Measurements from ENCODE around the gene DOCK9. TPM values are rescaled to one million over a fixed set of nuclear protein-coding genes. Genes with fewer than 3 reads are reported as not detected.

DOCK9 gene
- total and polyA plus RNA-seq, 8 donors: 7.5 to 26.3 (median 16.3) TPM

- no peak for FAIRE-seq
- no peaks in the 10 kb centered on the region for H3K36me3 ChIP-seq
- H3K4me3 ChIP-seq: no peak overlapping the region
- no peaks in the 10 kb centered on the region for H3K4me1 ChIP-seq
- no peaks in the 10 kb centered on the region for H3K9me3 ChIP-seq
- TF ChIP-seq, protein P1, sequence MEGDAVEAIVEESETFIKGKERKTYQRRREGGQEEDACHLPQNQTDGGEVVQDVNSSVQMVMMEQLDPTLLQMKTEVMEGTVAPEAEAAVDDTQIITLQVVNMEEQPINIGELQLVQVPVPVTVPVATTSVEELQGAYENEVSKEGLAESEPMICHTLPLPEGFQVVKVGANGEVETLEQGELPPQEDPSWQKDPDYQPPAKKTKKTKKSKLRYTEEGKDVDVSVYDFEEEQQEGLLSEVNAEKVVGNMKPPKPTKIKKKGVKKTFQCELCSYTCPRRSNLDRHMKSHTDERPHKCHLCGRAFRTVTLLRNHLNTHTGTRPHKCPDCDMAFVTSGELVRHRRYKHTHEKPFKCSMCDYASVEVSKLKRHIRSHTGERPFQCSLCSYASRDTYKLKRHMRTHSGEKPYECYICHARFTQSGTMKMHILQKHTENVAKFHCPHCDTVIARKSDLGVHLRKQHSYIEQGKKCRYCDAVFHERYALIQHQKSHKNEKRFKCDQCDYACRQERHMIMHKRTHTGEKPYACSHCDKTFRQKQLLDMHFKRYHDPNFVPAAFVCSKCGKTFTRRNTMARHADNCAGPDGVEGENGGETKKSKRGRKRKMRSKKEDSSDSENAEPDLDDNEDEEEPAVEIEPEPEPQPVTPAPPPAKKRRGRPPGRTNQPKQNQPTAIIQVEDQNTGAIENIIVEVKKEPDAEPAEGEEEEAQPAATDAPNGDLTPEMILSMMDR (IDR thresholded peaks at IDR 0.05): no peak
- H3K27ac ChIP-seq: no peak overlapping the region
- ATAC-seq: no peak
- intact Hi-C loops (cut with DNase I): no loop called here
- no peak for DNase-seq
- no peaks in the 10 kb centered on the region for H3K27me3 ChIP-seq
- 94% methylated on average over 14 of the region's 14 CpGs for WGBS, 2 donors
Observed at GRCh38 chr13:98959786-98960605, 17.9 kb downstream of the DOCK9 start.

DNA sequence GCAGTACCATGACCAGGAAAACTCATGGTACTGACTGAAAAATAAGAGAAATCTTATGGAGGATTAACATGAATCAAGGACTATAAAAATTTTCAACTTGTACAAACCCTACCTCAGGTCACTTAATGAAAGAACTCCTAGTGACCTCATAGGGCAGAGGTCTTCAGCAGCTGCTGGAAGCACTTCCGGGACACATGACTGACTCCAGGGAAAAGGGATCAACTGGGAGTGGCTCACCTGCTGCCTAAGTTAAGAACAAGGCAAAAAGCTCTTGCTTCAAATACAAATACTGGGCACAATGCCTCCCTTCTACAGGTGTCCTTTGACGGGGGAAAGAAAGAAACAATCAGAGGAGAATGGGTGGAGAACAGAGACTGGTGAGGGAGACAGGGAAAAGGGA is 18.6 kb downstream of the DOCK9 start:
- no peak for FAIRE-seq
- Histone ChIP-seq H3K27me3 (no peaks in the 10 kb centered on the region), H3K4me1 (no peaks in the 10 kb centered on the region), H3K9me3 (no peaks in the 10 kb centered on the region), H3K4me3 (no peak overlapping the region), H3K36me3 (no peaks in the 10 kb centered on the region), H3K27ac (no peak overlapping the region)
- ATAC-seq: no peak
- intact Hi-C loops (cut with DNase I): no loop called here
- WGBS, 2 donors: 77 to 89% methylated on average over 2 of the region's 2 CpGs
- no peak for DNase-seq
- TF ChIP-seq, protein P1 (IDR thresholded peaks at IDR 0.05): no peak

DNA sequence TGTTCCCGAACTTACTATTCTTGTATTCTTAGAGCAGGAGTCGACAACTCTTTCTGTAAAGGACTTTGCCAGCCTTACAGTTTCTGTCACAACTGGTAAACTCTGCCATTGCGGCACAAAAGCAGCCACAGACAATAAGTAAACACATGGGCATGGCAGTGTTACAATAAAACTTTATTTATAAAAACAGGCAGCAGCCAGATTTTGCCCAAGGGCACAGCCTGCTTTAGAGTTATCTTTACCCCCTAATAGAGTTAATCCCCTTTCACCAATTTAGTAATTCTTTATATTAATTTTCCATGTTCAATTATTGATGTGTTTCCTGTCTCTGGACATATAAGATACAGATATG is 19.4 kb downstream of the DOCK9 start:
- Histone ChIP-seq H3K27me3 (no peaks in the 10 kb centered on the region), H3K4me1 (no peaks in the 10 kb centered on the region), H3K27ac (no peak overlapping the region), H3K9me3 (no peaks in the 10 kb centered on the region), H3K36me3 (no peaks in the 10 kb centered on the region), H3K4me3 (no peak overlapping the region)
- DNase-seq: no peak
- intact Hi-C loops (cut with DNase I): no loop called here
- WGBS, 2 donors: 94 to 98% methylated on average over 3 of the region's 3 CpGs
- TF ChIP-seq, protein P1 (IDR thresholded peaks at IDR 0.05): no peak
- FAIRE-seq: no peak
- no peak for ATAC-seq

DNA sequence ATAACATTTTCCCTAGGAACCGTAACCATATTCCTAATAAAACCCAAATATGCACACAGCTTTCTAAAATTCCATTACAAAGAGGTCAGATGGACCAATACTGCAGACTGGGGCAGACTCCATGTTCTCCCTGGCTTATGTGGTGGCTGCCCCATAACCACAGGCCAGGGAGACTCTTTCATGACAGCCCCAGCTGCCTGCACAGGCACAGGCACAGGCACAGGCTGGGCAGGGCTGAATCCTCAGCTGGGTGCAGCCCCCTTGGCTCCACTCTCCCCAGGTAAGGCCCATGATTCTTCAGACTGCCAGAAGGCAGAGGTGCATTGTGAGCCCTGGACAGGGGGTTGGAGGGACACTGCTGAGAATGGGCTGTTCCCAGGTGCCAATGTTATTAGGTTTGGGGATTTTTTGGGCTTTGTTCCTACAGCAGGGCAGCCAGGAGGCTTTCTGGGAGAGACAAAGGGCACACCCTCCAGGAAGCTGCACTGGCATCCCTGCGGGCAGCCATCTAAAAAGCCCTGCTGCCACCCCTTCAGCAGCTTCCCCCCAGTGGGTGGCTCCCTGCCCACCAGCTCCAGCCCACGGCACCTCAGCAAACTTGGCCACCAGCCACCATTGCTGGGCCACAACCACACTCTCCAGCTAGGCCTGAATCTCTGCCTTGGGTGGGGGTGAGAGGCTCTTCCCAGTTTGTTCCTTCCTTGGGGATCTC is 20.0 kb downstream of the DOCK9 start:
- WGBS, 2 donors: 86 to 87% methylated on average over 3 of the region's 3 CpGs
- intact Hi-C loops (cut with DNase I): no loop called here
- TF ChIP-seq, protein P1 (IDR thresholded peaks at IDR 0.05): no peak
- Histone ChIP-seq H3K4me3 (no peak overlapping the region), H3K9me3 (no peaks in the 10 kb centered on the region), H3K27ac (no peak overlapping the region), H3K27me3 (no peaks in the 10 kb centered on the region), H3K4me1 (no peaks in the 10 kb centered on the region), H3K36me3 (no peaks in the 10 kb centered on the region)
- no peak for FAIRE-seq
- DNase-seq: no peak
- peak in 1 of 4 donors; percentile 21 for ATAC-seq

- intact Hi-C loops (cut with DNase I): no loop called here
- Histone ChIP-seq H3K27ac (no peak overlapping the region), H3K4me1 (no peaks in the 10 kb centered on the region), H3K27me3 (no peaks in the 10 kb centered on the region), H3K9me3 (no peaks in the 10 kb centered on the region), H3K36me3 (no peaks in the 10 kb centered on the region), H3K4me3 (no peak overlapping the region)
- ATAC-seq: no peak
- WGBS, 2 donors: 96 to 97% methylated on average over 9 of the region's 9 CpGs
- no peak for DNase-seq
- FAIRE-seq: no peak
- TF ChIP-seq, protein P1 (IDR thresholded peaks at IDR 0.05): no peak
Observed at GRCh38 chr13:98955336-98955735, 22.5 kb downstream of the DOCK9 start.

All from pancreas (tissue), 10 donors.